GM12878 (cell line): Measurements from ENCODE around the gene IL27RA. TPM values are rescaled to one million over a fixed set of nuclear protein-coding genes. Genes with fewer than 3 reads are reported as not detected.
"Not testable (repeated sequence)": the region's sequence is repeated elsewhere in the genome, so short reads cannot be mapped to it uniquely, and the experiment has no call there.

Experiments
- ATAC-seq: fragments of 200-7000 bp; cut with Tn5 transposase; 3 replicates; pipeline ENCODE4 v1.9.1; 2020; ENCODE audit warnings: mild to moderate bottlenecking, moderate library complexity
- BruUV-seq: library from RNA; stranded (reverse); fragments of 400-500 nt; replicated peaks from 2 replicates; lab custom pipeline; 2021; lab: Mats Ljungman, UMichigan
- CTCF ChIA-PET: fragments of 300-600 bp; sonication (Branson Sonifier 250); formaldehyde crosslinking; extraction: SDS; loops from one replicate; lab custom pipeline; 2021; ENCODE audit warnings: inconsistent platforms; lab: Yijun Ruan, JAX
- POLR2A ChIA-PET: fragments of 350-600 bp; formaldehyde crosslinking; extraction: SDS; loops from one replicate; lab custom pipeline; 2021; ENCODE audit warnings: inconsistent platforms; lab: Charles Lee
- RAD21 ChIA-PET: fragments of 300-600 bp; sonication (Branson Sonifier 250); formaldehyde crosslinking; loops from one replicate; lab custom pipeline; 2023; ENCODE audit warnings: antibody characterized with exemption; ENCODE audit not compliant: unreplicated experiment; lab: Charles Lee
- SMC1A ChIA-PET: fragments of 300-600 bp; sonication (Branson Sonifier 250); formaldehyde crosslinking; loops from one replicate; lab custom pipeline; 2023; ENCODE audit not compliant: unreplicated experiment, uncharacterized antibody; lab: Charles Lee
- DNase-seq: peaks from one replicate; pipeline ENCODE4 v3.0.0-alpha.2; 2011; ENCODE audit warnings: low read depth, low spot score
- FAIRE-seq: peaks from 3 replicates; lab custom pipeline; 2011; peaks lifted over from hg19 to GRCh38; lab: Jason Lieb, UNC
- H2AFZ ChIP-seq: 2 replicates; pipeline ENCODE4 v1.6.0; 2011; ENCODE audit warnings: low read depth, low read length, control low read depth; ENCODE audit not compliant: control insufficient read depth
- H3K27ac ChIP-seq: 2 replicates; pipeline ENCODE4 v1.5.1; 2011; ENCODE audit warnings: control low read depth; ENCODE audit not compliant: control insufficient read depth, insufficient read depth
- H3K27me3 ChIP-seq, 2 experiments: replicated peaks in 1 of 2; 2 replicates each; pipeline versions ENCODE4 v1.6.0 to v1.6.1; 2011; ENCODE audit warnings: low read length in 1 of 2; ENCODE audit not compliant: control insufficient read depth in 2 of 2, insufficient read depth in 2 of 2
- H3K36me3 ChIP-seq, 2 experiments: 2 replicates each; pipeline ENCODE4 v1.5.1; 2011; ENCODE audit warnings: low read length in 1 of 2; ENCODE audit not compliant: control insufficient read depth in 2 of 2, insufficient read depth in 2 of 2
- H3K4me1 ChIP-seq: 2 replicates; pipeline ENCODE4 v1.6.1; 2011; ENCODE audit warnings: mild to moderate bottlenecking, low read length, moderate library complexity, mixed read lengths; ENCODE audit not compliant: control insufficient read depth, insufficient read depth
- H3K4me2 ChIP-seq: 2 replicates; pipeline ENCODE4 v1.6.0; 2011; ENCODE audit warnings: control low read depth; ENCODE audit not compliant: control insufficient read depth, insufficient read depth
- H3K4me3 ChIP-seq: fragments of 200-600 bp; sonication (generic); 2 replicates; pipeline ENCODE4 v1.5.1; 2016
- H3K79me2 ChIP-seq: 2 replicates; pipeline ENCODE4 v1.6.0; 2011; ENCODE audit warnings: low read length; ENCODE audit not compliant: control insufficient read depth, insufficient read depth
- H3K9ac ChIP-seq: 2 replicates; pipeline ENCODE4 v1.8.0; 2011; ENCODE audit warnings: low read length, control low read depth, mixed read lengths; ENCODE audit not compliant: control insufficient read depth, insufficient read depth
- H3K9me3 ChIP-seq: replicated peaks from 3 replicates; pipeline ENCODE4 v1.5.1; 2011; ENCODE audit warnings: mild to moderate bottlenecking, low read length; ENCODE audit not compliant: control insufficient read depth, insufficient read depth
- H4K20me1 ChIP-seq: 2 replicates; pipeline ENCODE4 v1.6.0; 2011; ENCODE audit not compliant: control insufficient read depth, insufficient read depth
- WGBS: methylation state at CpG from one replicate; pipeline ENCODE4 v1.1.6; 2016; ENCODE audit warnings: low lambda C conversion rate; ENCODE audit not compliant: insufficient replicate concordance, insufficient coverage; ENCODE audit errors: missing lambda C conversion rate; 5-methylcytosine and 5-hydroxymethylcytosine counted together
- in situ Hi-C: fragments of 300-500 bp; cut with MboI; formaldehyde crosslinking; loops from 9 replicates; pipeline ENCODE4 v1.14.3; 2018; ENCODE audit warnings: mixed read lengths
- intact Hi-C: fragments of 100-400 bp; cut with micrococcal nuclease; formaldehyde crosslinking; loops from one replicate; pipeline ENCODE4 v1.14.2; 2022; ENCODE audit not compliant: unreplicated experiment
- polyA plus RNA-seq, 11 experiments: library from polyadenylated mRNA; depleted of rRNA in 4 of 11; unstranded in 6 of 11; stranded (reverse) in 5 of 11; fragments of >200 nt; fragmentation: Nextera tagmentation in 4 of 11; fragmentation: Illumina TruSeq in 1 of 11; extraction: Ambion mirVana in 4 of 11; extraction: Trizol in 1 of 11; gene quantifications; 1 replicate in 1 of 11; 2 replicates in 10 of 11; pipeline versions ENCODE4 v1.2.1 to v1.2.3, GENCODE V29; 2011 to 2016; ENCODE audit warnings: inconsistent platforms in 2 of 11, missing spikeins in 2 of 11, low read depth in 1 of 11
- total RNA-seq, 4 experiments: library from RNA; depleted of rRNA in 3 of 4; stranded (reverse); fragments of >200 nt in 3 of 4; fragmentation: Illumina TruSeq in 1 of 4; extraction: Trizol in 1 of 4; gene quantifications; 2 replicates each; pipeline versions ENCODE4 v1.2.1 to v1.2.3, GENCODE V29; 2013 to 2021
- TF ChIP-seq, protein P1 (sequence below): IDR thresholded peaks from 2 replicates; pipeline ENCODE4 v1.6.1; 2011; ENCODE audit warnings: borderline replicate concordance, low read depth, mild to moderate bottlenecking, moderate library complexity, mixed read lengths, low read length; ENCODE audit not compliant: insufficient read depth; ENCODE audit errors: extremely low read length

The IL27RA gene
- total and polyA plus RNA-seq, 10 of the 15 experiments (the other 5 are each of a cell fraction or from before 2014, with no cell fraction given): 8.4 to 63.5 (median 41.2) TPM

DNA sequence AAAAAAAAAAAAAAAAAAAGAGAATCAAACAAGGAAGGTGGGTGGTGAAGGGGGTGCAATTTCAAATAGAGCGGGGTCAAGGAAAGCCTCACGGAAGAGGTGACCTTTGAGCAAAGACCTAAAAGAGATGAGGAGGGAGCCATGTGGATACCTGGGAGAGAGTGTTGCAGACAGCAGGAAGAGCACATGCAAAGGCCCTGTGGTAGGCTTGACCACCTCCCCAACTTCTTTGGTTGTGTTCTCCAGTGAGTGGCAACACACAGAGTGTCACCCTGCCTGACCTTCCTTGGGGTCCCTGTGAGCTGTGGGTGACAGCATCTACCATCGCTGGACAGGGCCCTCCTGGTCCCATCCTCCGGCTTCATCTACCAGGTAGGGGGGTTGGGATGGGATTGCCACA, 18.9 kb downstream of the IL27RA start:
- no peak overlapping the region for H3K4me3 ChIP-seq
- ATAC-seq (no peak), DNase-seq (no peak), FAIRE-seq (no peak)
- intact Hi-C loops: no loop called here
- peaks cover 2% of the 10 kb centered on the region; the same call in 1 of the 3 replicates for H3K9me3 ChIP-seq
- H2AFZ ChIP-seq: no peak overlapping the region
- SMC1A ChIA-PET: interaction anchor here (0.6 to 1.2 kb wide), 2 partner anchors 10 to 50 kb away, joined by 3 to 4 read pairs; no protein-coding TSS in a partner anchor
- CTCF ChIA-PET: interaction anchor here (2.4 to 7.4 kb wide), 2 partner anchors 8 to 98 kb away, joined by 8 to 60 read pairs; partner anchors contain the start of gene DCAF15
- peaks cover 12 to 18% of the 10 kb centered on the region in 2 experiments; a peak in 3 of 4 replicates for H3K36me3 ChIP-seq
- no peaks in the 10 kb centered on the region for H3K4me1 ChIP-seq
- RAD21 ChIA-PET: no interaction called here
- H3K27ac ChIP-seq: no peak overlapping the region
- POLR2A ChIA-PET: no interaction called here
- H3K27me3 ChIP-seq: no peaks in the 10 kb centered on the region
- no peaks in the 10 kb centered on the region for H3K79me2 ChIP-seq
- 96% methylated on average over 4 of the region's 4 CpGs for WGBS
- no TSS peak for BruUV-seq
- no peaks in the 10 kb centered on the region for H4K20me1 ChIP-seq
- TF ChIP-seq, protein P1, sequence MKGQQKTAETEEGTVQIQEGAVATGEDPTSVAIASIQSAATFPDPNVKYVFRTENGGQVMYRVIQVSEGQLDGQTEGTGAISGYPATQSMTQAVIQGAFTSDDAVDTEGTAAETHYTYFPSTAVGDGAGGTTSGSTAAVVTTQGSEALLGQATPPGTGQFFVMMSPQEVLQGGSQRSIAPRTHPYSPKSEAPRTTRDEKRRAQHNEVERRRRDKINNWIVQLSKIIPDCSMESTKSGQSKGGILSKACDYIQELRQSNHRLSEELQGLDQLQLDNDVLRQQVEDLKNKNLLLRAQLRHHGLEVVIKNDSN: no peak
- in situ Hi-C loops: loop anchor here (25.0 kb wide), 1 partner anchor 763 kb away; no protein-coding TSS in a partner anchor
- H3K4me2 ChIP-seq: no peak overlapping the region
- H3K9ac ChIP-seq: no peak overlapping the region

DNA sequence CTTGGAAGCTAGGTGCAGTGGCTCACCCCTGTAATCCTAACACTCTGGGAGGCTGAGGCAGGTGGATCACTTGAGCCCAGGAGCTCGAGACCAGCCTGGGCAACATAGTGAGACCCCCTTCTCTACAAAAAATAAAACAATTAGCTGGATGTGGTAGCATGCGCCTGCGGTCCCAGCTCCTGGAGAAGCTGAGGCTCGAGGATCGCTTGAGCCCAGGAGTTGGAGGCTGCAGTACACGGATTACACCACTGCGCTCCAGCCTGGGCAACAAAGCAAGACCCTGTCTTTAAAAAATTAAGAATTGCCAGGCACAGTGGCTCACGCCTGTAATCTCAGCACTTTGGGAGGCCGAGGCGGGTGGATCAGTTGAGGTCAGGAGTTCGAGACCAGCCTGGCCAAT, 19.4 kb downstream of the IL27RA start:
- FAIRE-seq, H3K4me3 ChIP-seq, H3K4me1 ChIP-seq, ATAC-seq, BruUV-seq, H3K27ac ChIP-seq, intact Hi-C loops, H3K27me3 ChIP-seq, H3K79me2 ChIP-seq, H3K9ac ChIP-seq, H2AFZ ChIP-seq, DNase-seq, H3K9me3 ChIP-seq, H4K20me1 ChIP-seq, H3K4me2 ChIP-seq: not testable (repeated sequence)
- ChIA-PET SMC1A (interaction anchor here (0.6 to 1.2 kb wide), 3 partner anchors 9 to 169 kb away, joined by 3 to 4 read pairs (median 3); no protein-coding TSS in a partner anchor), RAD21 (interaction anchor here (0.6 kb wide), 1 partner anchor 141 kb away, joined by 4 read pairs; no protein-coding TSS in a partner anchor), POLR2A (interaction anchor here (0.6 kb wide), 1 partner anchor 1317 kb away, joined by 5 read pairs; the partner anchor contains the start of gene TRIR), CTCF (interaction anchor here (7.4 kb wide), 1 partner anchor 8 kb away, joined by 60 read pairs; no protein-coding TSS in a partner anchor)
- in situ Hi-C loops: loop anchor here (25.0 kb wide), 1 partner anchor 764 kb away; no protein-coding TSS in a partner anchor
- H3K36me3 ChIP-seq: peaks cover 10 to 17% of the 10 kb centered on the region in 2 experiments; a peak in 3 of 4 replicates
- WGBS: 95% methylated on average over 11 of the region's 11 CpGs
